Stimulated activated CD8-positive, alpha-beta memory T cell treated with anti-CD3 and anti-CD28 coated beads, Interleukin-15, amount 100 ng/mL, for 1 hour (primary cell): ENCODE measurements around the gene C4orf17.
"Not testable (repeated sequence)": the region's sequence is repeated elsewhere in the genome, so short reads cannot be mapped to it uniquely, and the experiment has no call there.

ENCODE experiments used
- DNase-seq: peaks from one replicate; pipeline ENCODE4 v3.0.0-alpha.2; 2020; ENCODE audit warnings: low read depth

C4orf17 gene

GRCh38 chr4:99510721-99511120 is at the start of gene C4orf17:
Gene C4orf17 (plus strand): TSS chr4:99511021. CDS start chr4:99513082, 2,061 bp downstream.
- no peak for DNase-seq

GRCh38 chr4:99461623-99462401 is 49.0 kb upstream of the C4orf17 start:
- no peak for DNase-seq

GRCh38 chr4:99462875-99463464 is 47.9 kb upstream of the C4orf17 start:
- DNase-seq = no peak

- DNase-seq = no peak
Measured at GRCh38 chr4:99463566-99463965, 47.3 kb upstream of the C4orf17 start.

GRCh38 chr4:99467887-99468286 is 42.9 kb upstream of the C4orf17 start:
- no peak for DNase-seq

DNA sequence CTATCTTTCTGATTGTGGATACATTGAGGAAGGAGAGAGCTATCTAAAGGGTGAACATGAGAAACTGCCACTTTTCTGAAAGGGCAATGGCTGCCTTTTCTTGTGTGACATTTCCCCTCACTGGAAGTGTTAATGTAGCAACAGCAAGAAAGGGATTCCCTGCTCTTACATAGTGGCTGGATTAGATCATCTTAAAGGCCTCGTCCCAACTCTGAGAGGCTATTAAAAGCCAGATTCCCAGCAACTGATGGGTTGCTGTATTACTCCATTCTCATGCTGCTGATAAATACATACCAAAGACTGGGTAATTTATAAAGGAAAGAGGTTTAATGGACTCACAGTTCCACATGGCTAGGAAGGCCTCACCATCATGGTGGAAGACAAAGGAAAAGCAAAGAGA is 41.9 kb upstream of the C4orf17 start:
- no peak for DNase-seq

DNA sequence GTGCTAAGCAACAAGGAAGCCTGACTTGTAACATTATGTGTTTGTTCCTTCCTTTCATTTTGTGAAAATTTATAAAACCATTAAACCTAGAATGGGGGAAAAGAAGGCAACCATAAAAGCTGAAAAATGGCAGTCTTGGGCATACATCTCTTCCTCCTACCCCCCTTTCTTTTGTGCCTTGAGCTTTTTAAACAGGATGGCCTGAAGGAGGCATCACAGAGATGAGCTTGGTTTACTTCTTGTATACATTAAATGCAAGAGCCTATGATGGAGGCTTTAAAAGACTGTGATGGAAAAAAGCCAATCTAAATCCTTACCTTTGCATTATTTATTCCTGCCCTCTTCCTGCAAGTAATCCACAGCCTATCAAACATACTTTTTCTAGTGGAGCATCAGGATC is 39.5 kb upstream of the C4orf17 start:
- DNase-seq = no peak

DNA sequence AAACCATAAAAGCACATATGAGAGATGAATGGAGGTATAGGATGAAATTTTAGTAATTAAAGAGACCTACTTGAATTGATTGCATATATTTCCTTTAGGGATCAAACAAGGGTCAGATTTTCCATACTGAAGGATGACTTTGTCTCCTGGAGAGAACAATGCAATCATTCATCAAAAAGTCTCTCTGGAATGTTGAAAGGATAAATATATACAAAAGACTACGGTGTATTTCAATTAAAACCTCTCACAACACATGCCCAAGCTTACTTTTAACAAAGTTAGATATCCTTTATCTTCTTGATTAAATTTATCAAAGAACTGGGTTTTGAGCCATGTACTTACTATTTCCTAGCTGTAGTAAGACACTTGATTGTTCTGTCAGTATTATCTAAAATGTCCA is 38.9 kb upstream of the C4orf17 start:
- no peak for DNase-seq

DNA sequence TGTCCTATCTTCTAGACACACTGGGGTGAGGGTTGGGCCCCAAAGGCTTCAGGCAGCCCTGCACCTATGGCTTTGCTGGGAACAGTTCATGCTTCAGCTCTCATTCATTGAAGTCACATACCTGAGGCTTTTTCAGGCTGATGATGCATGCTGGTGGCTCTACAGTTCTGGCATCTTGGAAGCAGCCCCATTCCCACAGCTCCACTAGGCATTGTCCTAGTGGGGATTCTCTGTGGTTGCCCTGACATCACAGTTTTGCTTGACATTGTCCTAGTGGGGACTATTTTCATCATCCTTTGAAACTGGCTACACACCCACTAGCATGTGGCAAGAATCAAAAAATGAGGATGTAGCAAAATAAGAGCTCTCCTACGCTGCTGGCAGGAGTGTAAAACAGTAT is 37.7 kb upstream of the C4orf17 start:
- no peak for DNase-seq

- no peak for DNase-seq
Measured at GRCh38 chr4:99483636-99484035, 27.2 kb upstream of the C4orf17 start.

DNA sequence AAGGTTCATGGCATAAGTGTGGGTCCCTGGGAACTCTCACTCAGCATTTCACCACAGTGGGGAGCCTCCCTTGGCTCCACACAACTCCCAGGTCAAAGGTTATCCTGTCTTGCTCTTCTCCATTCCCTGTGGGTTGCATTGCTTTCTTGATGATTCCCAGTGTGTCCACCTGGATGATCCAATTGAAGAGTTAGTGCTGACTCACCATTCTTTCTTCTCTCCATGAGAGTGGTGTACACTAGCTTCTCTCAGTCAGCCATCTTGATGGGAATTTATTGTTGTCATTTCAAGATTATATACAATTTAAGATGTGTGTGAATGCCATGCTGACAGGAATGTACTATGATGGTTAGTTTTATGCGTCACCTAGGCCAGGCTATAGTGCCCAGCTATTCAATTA is 25.6 kb upstream of the C4orf17 start:
- no peak for DNase-seq

GRCh38 chr4:99486648-99487047 is 24.2 kb upstream of the C4orf17 start:
- DNase-seq = not testable (repeated sequence)

GRCh38 chr4:99490286-99490685 is 20.5 kb upstream of the C4orf17 start:
- no peak for DNase-seq

- DNase-seq = no peak
Measured at GRCh38 chr4:99504804-99505502, 5.9 kb upstream of the C4orf17 start.

DNA sequence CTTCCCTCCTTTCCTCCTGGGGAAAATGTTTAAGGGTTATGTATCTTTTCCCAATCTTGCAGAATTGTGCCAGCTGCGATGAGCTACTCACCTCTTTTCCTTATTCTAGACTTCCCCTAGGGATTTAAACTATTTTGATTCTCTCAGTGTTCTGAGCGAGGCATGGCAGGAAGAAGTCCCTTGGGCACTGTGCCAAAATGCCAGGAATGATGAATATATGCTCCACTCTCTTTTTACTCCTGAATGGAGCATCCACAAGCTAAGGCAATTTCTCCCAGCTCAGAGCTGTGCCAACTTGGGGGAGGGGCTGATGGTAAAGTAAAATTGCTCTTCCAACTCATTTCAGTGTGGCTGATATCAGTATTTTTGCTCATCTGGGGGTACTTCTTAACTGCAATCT is 4.0 kb upstream of the C4orf17 start:
- DNase-seq = no peak

- no peak for DNase-seq
Measured at GRCh38 chr4:99507349-99507748, 3.5 kb upstream of the C4orf17 start.

DNA sequence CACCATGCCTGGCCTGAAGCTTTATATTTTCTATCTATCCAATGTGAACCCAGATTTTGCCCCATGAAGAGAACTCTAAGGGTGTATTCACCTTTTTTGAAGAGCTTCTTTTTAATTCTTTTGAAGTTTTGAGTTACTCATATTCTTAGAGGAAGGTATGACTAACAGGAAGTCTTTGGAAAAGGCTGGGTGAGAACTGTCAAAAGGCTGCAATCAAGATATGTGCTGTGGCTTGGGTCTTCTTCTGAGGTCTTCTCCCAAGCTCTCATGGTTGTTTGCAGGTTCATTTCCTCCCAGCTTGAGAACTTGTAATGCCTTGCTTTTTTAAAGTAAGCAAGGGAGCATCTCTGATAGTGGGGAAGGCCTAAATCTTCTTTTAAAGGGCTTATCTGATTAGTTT is 3.1 kb upstream of the C4orf17 start:
- no peak for DNase-seq

DNA sequence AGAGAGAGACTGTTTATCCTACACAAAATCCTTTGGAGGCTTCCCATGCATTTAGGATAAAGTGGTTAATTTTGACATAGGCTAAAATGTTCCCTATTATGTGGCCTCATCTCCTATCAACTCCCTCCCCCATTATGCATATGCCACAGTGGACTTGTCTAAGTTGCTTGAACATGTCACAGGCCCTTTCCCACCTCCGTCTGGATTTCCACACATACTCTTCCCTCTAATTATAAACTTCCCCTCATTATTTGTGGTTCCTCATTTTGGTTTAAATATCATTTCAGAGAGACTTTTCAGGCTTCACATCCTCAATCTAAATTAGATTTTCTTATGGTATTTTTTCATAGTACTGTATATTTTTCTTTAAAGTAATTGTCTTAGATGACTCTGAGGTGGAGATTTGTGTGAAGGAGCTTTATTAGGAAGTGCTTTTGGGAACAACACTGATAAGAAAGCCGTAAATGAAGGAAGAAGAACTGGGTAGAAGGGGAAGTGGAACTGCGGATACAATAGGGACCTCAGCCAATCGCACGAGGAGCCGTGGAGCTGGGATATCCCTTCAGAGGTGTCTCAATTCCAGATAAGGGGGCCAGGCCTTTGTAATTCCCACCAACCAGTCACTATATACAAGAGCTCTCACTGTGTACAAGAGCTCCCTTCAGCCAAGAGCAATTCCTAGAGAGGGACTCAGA is 7.9 kb downstream of the C4orf17 start:
- no peak for DNase-seq

- DNase-seq = no peak
Measured at GRCh38 chr4:99529228-99529627, 18.4 kb downstream of the C4orf17 start.

- no peak for DNase-seq
Measured at GRCh38 chr4:99529956-99530355, 19.1 kb downstream of the C4orf17 start.

DNA sequence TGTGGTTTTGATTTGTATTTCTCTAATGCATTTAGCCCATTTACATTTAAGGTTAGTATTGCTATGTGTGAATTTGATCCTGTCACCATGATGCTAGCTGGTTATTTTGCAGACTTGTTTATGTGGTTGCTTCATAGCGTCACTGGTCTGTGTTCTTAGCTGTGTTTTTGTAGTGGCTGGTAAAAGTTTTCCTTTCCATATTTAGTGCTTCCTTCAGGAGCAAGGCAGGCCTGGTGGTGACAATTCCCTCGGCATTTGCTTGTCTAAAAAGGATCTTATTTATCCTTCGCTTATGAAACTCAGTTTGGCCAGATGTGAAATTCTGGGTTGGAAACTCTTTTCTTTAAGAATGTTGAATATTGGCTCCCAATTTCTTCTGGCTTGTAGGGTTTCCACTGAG is 23.9 kb downstream of the C4orf17 start:
- DNase-seq = not testable (repeated sequence)

- DNase-seq = no peak
Measured at GRCh38 chr4:99536271-99536670, 25.4 kb downstream of the C4orf17 start.

DNA sequence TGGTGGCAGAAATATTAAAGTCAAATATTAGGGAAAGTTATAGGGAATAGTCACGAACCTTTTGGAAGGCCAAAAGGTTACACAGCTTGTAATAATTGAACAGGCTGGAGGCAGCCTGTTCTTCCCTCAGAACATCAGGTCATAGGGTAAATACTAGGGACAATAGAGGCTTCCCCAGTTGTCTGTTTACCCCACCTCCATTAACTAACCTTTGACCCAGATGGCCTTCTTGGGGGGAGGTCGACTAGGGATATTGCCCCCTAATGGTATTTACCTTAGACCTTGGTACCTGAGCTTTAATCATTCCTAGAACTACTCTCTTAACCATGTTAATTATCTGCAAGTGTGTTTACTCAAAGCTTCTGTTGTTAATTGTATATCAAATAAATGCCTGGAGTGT is 26.0 kb downstream of the C4orf17 start:
- no peak for DNase-seq
